Iris pigment epithelial cell (primary cell): ENCODE data around the gene NUDT19.
"Not testable (repeated sequence)": the region's sequence is repeated elsewhere in the genome, so short reads cannot be mapped to it uniquely, and the experiment has no call there.

Experiments used
- DNase-seq: peaks from one replicate; pipeline ENCODE4 v3.0.0-alpha.2; 2011; ENCODE audit warnings: low read depth

The NUDT19 gene

DNA sequence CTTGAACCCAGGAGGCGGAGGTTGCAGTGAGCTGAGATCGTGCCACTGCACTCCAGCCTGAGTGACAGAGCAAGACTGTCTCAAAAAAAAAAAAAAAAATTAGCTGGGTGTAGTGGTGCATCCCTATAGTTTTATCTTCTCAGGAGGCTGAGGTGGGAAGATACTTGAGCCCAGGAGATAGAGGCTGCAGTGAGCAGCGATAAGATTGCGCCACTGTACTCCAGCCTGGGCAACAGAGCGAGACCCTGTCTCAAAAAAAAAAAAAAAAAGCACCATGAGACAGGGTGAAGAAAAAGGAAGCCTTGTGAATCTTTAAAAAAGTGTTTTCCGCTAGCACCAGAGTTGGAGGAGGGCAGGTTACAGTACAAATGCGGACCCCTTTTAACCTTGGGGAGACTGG, 24.6 kb downstream of the NUDT19 start:
- DNase-seq = not testable (repeated sequence)

GRCh38 chr19:32717496-32717895, 25.9 kb downstream of the NUDT19 start:
- DNase-seq = no peak

- DNase-seq = no peak
Observed at GRCh38 chr19:32718286-32718685, 26.7 kb downstream of the NUDT19 start.

DNA sequence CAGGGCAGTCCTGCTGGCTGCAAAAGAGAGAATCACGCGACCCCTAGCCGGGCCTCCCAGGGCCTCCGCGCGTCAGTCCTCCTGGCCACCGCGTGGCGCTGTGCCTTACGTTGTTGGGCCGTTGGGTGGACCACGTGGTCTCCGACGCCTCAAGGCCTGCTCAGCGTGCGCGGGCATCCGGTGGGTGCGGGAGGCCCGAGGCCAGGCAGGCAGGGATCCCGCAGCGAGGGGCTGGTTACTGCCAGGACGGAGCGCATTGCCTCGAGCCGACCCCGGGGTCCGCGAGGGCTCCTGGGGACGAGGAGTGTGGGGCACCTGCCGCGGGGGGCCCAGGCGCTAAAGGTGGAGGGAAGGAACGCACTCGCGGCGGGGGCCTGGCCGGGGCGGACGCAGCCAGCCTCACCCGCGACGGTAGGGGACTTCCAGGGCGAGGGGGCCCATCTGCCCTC, 28.0 kb downstream of the NUDT19 start, which contains the start of gene TDRD12:
Gene TDRD12, plus strand, starts transcription at position 157 of the 449 bp plus-strand sequence. CDS start 306 bp downstream, outside the sequence.
- no peak for DNase-seq

GRCh38 chr19:32720216-32720935, 28.8 kb downstream of the NUDT19 start:
- no peak for DNase-seq

GRCh38 chr19:32720936-32721250, 29.3 kb downstream of the NUDT19 start:
- no peak for DNase-seq

- DNase-seq = no peak
Observed at GRCh38 chr19:32735936-32736335, 44.3 kb downstream of the NUDT19 start.

- DNase-seq = no peak
Observed at GRCh38 chr19:32743021-32743420, 51.4 kb downstream of the NUDT19 start.

- DNase-seq = no peak
Observed at GRCh38 chr19:32743447-32743846, 51.8 kb downstream of the NUDT19 start.

- DNase-seq = no peak
Observed at GRCh38 chr19:32744555-32745325, 53.1 kb downstream of the NUDT19 start.

DNA sequence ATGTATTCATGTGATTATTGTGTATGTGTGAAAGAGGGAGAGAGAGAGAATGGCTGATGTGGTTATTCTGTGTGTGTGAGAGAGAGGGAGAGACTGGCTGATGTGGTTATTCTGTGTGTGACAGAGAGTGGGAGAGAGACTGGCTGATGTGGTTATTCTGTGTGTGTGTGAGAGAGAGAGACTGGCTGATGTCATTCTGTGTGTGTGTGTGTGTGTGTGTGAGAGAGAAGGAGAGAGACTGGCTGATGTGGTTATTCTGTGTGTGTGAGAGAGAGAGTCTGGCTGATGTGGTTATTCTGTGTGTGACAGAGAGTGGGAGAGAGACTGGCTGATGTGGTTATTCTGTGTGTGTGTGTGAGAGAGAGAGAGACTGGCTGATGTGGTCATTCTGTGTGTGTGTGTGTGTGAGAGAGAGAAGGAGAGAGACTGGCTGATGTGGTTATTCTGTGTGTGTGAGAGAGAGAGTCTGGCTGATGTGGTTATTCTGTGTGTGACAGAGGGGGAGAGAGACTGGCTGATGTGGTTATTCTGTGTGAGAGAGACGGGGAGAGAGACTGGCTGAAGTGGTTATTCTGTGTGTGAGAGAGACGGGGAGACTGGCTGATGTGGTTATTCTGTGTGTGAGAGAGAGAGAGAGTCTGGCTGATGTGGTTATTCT, 54.1 kb downstream of the NUDT19 start:
- peak; percentile 6 for DNase-seq

DNA sequence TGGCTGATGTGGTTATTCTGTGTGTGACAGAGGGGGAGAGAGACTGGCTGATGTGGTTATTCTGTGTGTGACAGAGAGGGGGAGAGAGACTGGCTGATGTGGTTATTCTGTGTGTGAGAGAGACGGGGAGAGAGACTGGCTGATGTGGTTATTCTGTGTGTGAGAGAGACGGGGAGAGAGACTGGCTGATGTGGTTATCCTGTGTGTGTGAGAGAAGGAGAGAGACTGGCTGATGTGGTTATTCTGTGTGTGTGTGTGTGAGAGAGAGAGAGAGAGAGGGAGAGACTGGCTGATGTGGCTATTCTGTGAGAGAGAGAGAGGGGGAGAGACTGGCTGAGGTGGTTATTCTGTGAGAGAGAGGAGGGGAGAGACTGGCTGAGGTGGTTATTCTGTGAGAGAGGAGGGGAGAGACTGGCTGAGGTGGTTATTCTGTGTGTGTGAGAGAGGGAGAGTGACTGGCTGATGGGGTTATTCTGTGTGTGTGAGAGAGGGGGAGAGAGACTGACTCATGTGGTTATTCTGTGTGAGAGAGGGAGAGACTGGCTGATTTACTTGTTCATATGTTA, 55.1 kb downstream of the NUDT19 start:
- DNase-seq = peak; percentile 34

DNA sequence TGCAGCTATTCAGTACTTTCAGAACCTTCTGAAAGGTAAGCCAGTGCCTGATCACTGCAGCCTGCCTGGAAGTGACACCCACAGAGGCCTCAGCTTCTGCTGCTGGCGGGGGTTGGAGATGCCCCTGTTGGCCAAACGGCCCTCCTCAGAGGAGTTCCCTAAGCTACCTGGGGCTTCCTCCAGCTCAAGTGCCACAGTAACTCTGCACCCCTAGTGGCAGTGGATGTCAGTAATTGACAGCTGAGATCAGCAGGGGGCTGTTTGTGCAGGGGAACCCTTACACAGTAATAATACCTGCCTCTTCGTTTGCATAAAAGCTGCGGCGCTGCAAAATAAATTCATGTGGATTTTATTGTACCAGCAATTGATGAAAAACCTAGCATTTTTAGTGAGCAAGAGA, 56.9 kb downstream of the NUDT19 start:
- DNase-seq = no peak

DNA sequence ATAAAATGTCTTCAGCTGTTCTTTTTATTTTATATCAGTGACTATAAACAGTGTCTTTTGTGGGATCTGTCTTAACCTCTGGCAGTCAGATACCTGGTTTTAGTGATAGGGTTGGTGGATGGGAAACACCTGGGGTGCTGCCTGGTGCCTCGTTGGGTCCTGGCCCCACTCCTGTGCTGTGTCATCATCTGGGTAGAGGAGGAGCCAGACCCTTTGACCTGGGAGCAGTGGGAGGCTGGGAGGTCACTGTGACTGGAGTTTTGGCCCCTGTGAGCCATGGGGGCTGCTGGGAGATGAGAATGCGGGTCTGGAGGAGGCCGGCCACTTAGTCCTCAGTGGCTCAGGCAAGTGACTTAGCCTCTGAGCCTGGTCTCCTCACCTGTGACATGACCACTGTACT, 57.3 kb downstream of the NUDT19 start:
- DNase-seq = no peak

DNA sequence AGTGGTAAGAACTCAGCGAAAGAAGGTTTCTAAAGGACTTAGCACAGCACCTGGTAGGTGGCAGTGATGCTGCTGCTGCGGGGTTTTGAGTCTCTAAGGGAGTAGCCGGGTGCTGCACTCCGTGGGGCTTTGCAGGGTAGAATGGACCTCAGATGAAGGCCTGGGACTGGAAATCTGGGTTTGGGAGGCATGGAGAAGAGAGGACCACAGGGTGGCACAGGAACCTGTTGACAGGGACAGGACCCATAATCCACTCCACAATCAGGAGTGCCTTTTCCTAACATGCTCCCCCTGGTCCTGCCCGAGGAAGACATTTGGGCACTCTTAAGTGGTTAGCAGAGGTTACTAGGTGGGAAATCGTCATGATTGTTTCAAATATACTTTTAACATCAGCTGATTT, 57.7 kb downstream of the NUDT19 start:
- no peak for DNase-seq

- DNase-seq = no peak
Observed at GRCh38 chr19:32750441-32751055, 58.9 kb downstream of the NUDT19 start.

- DNase-seq = no peak
Observed at GRCh38 chr19:32751066-32751465, 59.4 kb downstream of the NUDT19 start.

DNA sequence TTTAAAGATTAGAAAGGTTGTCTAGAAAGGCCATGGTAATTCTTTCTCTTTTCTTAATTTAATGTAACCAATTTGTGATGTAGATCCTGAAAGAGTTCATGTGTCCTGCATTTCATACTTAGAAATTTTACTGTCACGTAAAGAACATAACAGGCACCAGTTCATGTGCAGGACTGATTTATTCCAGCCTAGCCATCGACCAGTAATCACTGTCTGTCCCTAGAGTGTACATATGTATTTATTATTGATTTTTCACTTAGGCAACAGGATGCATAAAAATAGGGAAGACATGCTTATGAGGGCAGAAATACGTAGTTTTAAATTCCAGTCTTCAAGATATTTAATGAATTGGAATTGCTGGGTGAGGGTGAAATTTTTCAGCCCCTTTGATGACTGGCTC, 65.6 kb downstream of the NUDT19 start:
- DNase-seq = no peak
